Caco-2 (cell line): ENCODE data around the gene ATP2B1. TPM values are rescaled to one million over a fixed set of nuclear protein-coding genes. Genes with fewer than 3 reads are reported as not detected.

Experiments used
- BruUV-seq: library from RNA; stranded (reverse); fragments of 400-500 nt; replicated peaks from 2 replicates; lab custom pipeline; 2021; lab: Mats Ljungman, UMichigan
- CTCF ChIA-PET: fragments of 300-600 bp; sonication (Branson Sonifier 250); formaldehyde crosslinking; loops from one replicate; lab custom pipeline; 2022; ENCODE audit warnings: antibody characterized with exemption; lab: Charles Lee
- POLR2A ChIA-PET: fragments of 300-600 bp; sonication (Branson Sonifier 250); formaldehyde crosslinking; loops from one replicate; lab custom pipeline; 2022; ENCODE audit warnings: antibody characterized with exemption; lab: Charles Lee
- DNase-seq, 2 experiments: peaks; one replicate each; pipeline versions ENCODE4 v3.0.0 to v3.0.0-alpha.2; 2020 to 2022
- H3K27me3 ChIP-seq: replicated peaks from 2 replicates; pipeline ENCODE4 v1.6.0; 2011; ENCODE audit warnings: low read length; ENCODE audit not compliant: control insufficient read depth, insufficient read depth
- H3K36me3 ChIP-seq: 2 replicates; pipeline ENCODE4 v1.5.1; 2011; ENCODE audit warnings: low read length; ENCODE audit not compliant: control insufficient read depth, insufficient read depth
- H3K4me1 ChIP-seq: fragments of 250-450 bp; sonication (Bioruptor Pico); 2 replicates; pipeline ENCODE4 v1.5.1; 2020; ENCODE audit warnings: mild to moderate bottlenecking
- H3K4me3 ChIP-seq: 2 replicates; pipeline ENCODE4 v1.5.1; 2011; ENCODE audit warnings: low read depth, mild to moderate bottlenecking, control low read depth, low read length
- H3K9me3 ChIP-seq: fragments of 250-450 bp; sonication (Bioruptor Pico); 2 replicates; pipeline ENCODE4 v1.5.1; 2020; ENCODE audit warnings: mild to moderate bottlenecking, moderate library complexity
- H3K27ac Mint-ChIP-seq: one replicate; pipeline ENCODE4 v1.8.0; 2022; ENCODE audit warnings: mixed read lengths; ENCODE audit not compliant: unreplicated experiment
- H3K27me3 Mint-ChIP-seq: one replicate; pipeline ENCODE4 v1.8.0; 2022; ENCODE audit warnings: mixed read lengths; ENCODE audit not compliant: insufficient read depth, unreplicated experiment
- H3K36me3 Mint-ChIP-seq: one replicate; pipeline ENCODE4 v1.8.0; 2022; ENCODE audit warnings: mild to moderate bottlenecking, mixed read lengths; ENCODE audit not compliant: insufficient read depth, unreplicated experiment
- H3K4me1 Mint-ChIP-seq: one replicate; pipeline ENCODE4 v1.8.0; 2022; ENCODE audit warnings: low read depth, mixed read lengths; ENCODE audit not compliant: unreplicated experiment
- H3K4me3 Mint-ChIP-seq: one replicate; pipeline ENCODE4 v1.8.0; 2022; ENCODE audit warnings: mild to moderate bottlenecking, moderate library complexity, mixed read lengths; ENCODE audit not compliant: unreplicated experiment
- H3K9me3 Mint-ChIP-seq: one replicate; pipeline ENCODE4 v1.8.0; 2022; ENCODE audit warnings: mixed read lengths; ENCODE audit not compliant: unreplicated experiment
- intact Hi-C: fragments of 100-400 bp; cut with micrococcal nuclease; formaldehyde crosslinking; loops from one replicate; pipeline ENCODE4 v1.10.0; 2022; ENCODE audit not compliant: unreplicated experiment
- total RNA-seq: library from RNA; stranded (reverse); gene quantifications from 2 replicates; pipeline ENCODE4 v1.2.3, GENCODE V29; 2022
- TF ChIP-seq, protein P1 (sequence below), 2 experiments: fragments of 200-600 bp in 1 of 2; IDR thresholded peaks; 1 replicate in 1 of 2; 2 replicates in 1 of 2; pipeline versions ENCODE4 v1.5.1 to v1.8.0; 2011 to 2022; ENCODE audit warnings: antibody characterized with exemption in 1 of 2, control low read depth in 1 of 2, inconsistent platforms in 1 of 2, low read depth in 1 of 2, low read length in 1 of 2, mild to moderate bottlenecking in 1 of 2, moderate library complexity in 1 of 2; ENCODE audit not compliant: insufficient read depth in 1 of 2, severe bottlenecking in 1 of 2, unreplicated experiment in 1 of 2

Gene ATP2B1
- total RNA-seq, 1 experiment from 2014 or later = 107 TPM

DNA sequence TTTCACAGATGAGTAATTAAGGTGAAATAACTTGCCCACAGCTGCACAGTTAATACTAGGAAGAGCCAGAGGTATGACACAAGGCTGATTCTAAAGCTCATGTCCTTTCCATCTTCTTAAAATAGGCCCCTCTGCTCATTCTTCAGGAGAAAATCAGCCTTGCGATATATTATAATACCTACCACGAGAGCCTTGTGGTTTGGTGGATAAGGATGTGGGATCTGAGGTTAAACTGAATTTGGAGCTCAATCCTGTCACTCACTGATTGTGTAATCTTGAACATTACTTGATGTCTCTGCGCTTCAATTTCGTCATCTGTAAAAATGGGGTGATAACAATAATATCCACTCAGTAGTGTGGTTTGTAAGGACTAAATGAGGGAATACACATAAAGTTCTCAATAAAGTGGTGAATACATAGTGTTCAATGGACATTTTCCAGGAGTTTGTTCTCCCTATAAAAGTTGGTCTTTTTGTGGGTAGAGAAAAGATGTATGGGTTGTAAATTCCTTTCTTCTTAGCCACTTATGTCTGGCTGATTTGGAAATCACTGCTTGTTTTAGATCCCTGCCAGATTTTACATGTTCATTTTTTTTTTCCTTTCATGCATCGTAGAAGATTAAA is 25.1 kb upstream of the ATP2B1 start:
- Mint-ChIP-seq H3K4me3 (no peak overlapping the region), H3K27me3 (no peaks in the 10 kb centered on the region), H3K36me3 (no peaks in the 10 kb centered on the region), H3K4me1 (peaks cover 9% of the 10 kb centered on the region), H3K27ac (no peak overlapping the region), H3K9me3 (peaks cover 31% of the 10 kb centered on the region)
- DNase-seq = no peak
- no TSS peak for BruUV-seq
- ChIA-PET POLR2A (no interaction called here), CTCF (no interaction called here)
- H3K9me3 ChIP-seq = no peaks in the 10 kb centered on the region
- no peaks in the 10 kb centered on the region for H3K27me3 ChIP-seq
- no peak overlapping the region for H3K4me3 ChIP-seq
- TF ChIP-seq, protein P1, sequence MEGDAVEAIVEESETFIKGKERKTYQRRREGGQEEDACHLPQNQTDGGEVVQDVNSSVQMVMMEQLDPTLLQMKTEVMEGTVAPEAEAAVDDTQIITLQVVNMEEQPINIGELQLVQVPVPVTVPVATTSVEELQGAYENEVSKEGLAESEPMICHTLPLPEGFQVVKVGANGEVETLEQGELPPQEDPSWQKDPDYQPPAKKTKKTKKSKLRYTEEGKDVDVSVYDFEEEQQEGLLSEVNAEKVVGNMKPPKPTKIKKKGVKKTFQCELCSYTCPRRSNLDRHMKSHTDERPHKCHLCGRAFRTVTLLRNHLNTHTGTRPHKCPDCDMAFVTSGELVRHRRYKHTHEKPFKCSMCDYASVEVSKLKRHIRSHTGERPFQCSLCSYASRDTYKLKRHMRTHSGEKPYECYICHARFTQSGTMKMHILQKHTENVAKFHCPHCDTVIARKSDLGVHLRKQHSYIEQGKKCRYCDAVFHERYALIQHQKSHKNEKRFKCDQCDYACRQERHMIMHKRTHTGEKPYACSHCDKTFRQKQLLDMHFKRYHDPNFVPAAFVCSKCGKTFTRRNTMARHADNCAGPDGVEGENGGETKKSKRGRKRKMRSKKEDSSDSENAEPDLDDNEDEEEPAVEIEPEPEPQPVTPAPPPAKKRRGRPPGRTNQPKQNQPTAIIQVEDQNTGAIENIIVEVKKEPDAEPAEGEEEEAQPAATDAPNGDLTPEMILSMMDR (IDR thresholded peaks at IDR 0.05; ENCODE audit: insufficient read depth in 1 of 2, low read depth in 1 of 2, low read length in 1 of 2, severe bottlenecking in 1 of 2, unreplicated experiment in 1 of 2) = no peak
- intact Hi-C loops = no loop called here
- no peaks in the 10 kb centered on the region for H3K36me3 ChIP-seq
- H3K4me1 ChIP-seq = no peaks in the 10 kb centered on the region

DNA sequence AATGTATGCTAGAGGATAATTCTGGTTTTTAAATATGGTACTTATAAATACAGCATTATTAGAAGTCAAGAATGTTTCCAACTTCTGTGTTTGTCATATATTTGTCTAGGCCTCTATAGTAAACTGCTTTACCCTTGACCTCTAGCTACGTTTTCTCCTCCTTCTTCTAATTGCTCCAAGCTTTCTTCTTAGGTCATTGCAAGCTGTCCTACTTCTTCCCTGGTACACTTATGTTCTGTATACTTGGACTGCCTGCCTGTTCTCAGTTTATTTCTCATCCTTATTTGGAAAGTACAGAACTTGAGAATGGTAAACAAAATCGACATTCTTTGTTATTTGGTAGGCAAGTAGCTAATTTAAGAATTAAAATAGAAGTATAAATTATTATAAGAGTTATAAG is 23.9 kb upstream of the ATP2B1 start:
- Histone ChIP-seq H3K4me1 (no peaks in the 10 kb centered on the region), H3K27me3 (no peaks in the 10 kb centered on the region), H3K9me3 (no peaks in the 10 kb centered on the region), H3K36me3 (no peaks in the 10 kb centered on the region), H3K4me3 (no peak overlapping the region)
- Mint-ChIP-seq H3K36me3 (no peaks in the 10 kb centered on the region), H3K9me3 (peaks cover 20% of the 10 kb centered on the region), H3K27ac (no peak overlapping the region), H3K4me3 (no peak overlapping the region), H3K4me1 (peaks cover 9% of the 10 kb centered on the region), H3K27me3 (no peaks in the 10 kb centered on the region)
- TF ChIP-seq, protein P1 (IDR thresholded peaks at IDR 0.05; ENCODE audit: insufficient read depth in 1 of 2, low read depth in 1 of 2, low read length in 1 of 2, severe bottlenecking in 1 of 2, unreplicated experiment in 1 of 2) = no peak
- DNase-seq = no peak
- no TSS peak for BruUV-seq
- ChIA-PET POLR2A (no interaction called here), CTCF (no interaction called here)
- intact Hi-C loops = no loop called here

DNA sequence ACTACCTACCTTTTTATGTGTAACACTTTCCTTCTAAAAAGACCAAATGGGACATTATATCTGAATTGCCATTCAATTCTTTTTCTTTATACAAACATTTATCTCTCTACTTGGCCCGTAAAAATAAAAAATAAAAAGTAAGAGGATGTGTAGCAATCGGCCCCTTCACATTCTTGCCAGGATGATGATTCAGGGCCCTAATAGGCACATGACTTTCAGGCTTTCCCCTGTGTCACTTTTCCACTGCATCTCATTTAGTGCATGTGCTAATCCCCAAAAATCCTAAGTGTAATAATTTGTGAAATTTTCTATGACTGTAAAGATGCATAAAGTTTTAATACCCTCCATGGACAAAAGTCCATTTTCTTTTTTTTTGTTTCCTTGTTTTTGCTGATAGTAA is 23.0 kb upstream of the ATP2B1 start:
- intact Hi-C loops = no loop called here
- H3K4me3 ChIP-seq = no peak overlapping the region
- POLR2A ChIA-PET = no interaction called here

More for the DNA sequence above, 23.0 kb upstream of the ATP2B1 start:
- no peaks in the 10 kb centered on the region for H3K4me1 ChIP-seq
- Mint-ChIP-seq H3K4me3 (no peak overlapping the region), H3K4me1 (peaks cover 9% of the 10 kb centered on the region), H3K27ac (no peak overlapping the region), H3K36me3 (no peaks in the 10 kb centered on the region), H3K9me3 (peaks cover 18% of the 10 kb centered on the region), H3K27me3 (no peaks in the 10 kb centered on the region)
- H3K9me3 ChIP-seq = no peaks in the 10 kb centered on the region
- H3K27me3 ChIP-seq = no peaks in the 10 kb centered on the region
- TF ChIP-seq, protein P1 (IDR thresholded peaks at IDR 0.05; ENCODE audit: insufficient read depth in 1 of 2, low read depth in 1 of 2, low read length in 1 of 2, severe bottlenecking in 1 of 2, unreplicated experiment in 1 of 2) = no peak
- H3K36me3 ChIP-seq = no peaks in the 10 kb centered on the region
- BruUV-seq = no TSS peak
- no peak for DNase-seq
- CTCF ChIA-PET = no interaction called here
